ENCODE measurements around the gene LYZL2.

- TF ChIP-seq CTCF (IDR thresholded peaks at IDR 0.05) (peak; percentile 66 to 76 (median 69)), POLR2A (IDR thresholded peaks at IDR 0.05) (no peak)
These were observed 41.6 kb upstream of the LYZL2 start for GRCh38 chr10:30671026-30671616.

Measured in tibial nerve (tissue), 3 donors.